Body of pancreas (tissue), 4 donors: ENCODE data around the gene CYTH1.

Experiments used
- CTCF ChIP-seq, 7 experiments: fragments of 450-650 bp in 4 of 7; fragments of 200-600 bp in 3 of 7; sonication (generic) in 3 of 7; IDR thresholded peaks; one replicate each; pipeline ENCODE4 v1.5.1; 2016 to 2019; ENCODE audit warnings: antibody characterized with exemption in 7 of 7
- POLR2A ChIP-seq, 3 donors: fragments of 450-650 bp; IDR thresholded peaks; one replicate each; pipeline ENCODE4 v1.6.1; 2016; ENCODE audit warnings: antibody characterized with exemption in 3 of 3, mild to moderate bottlenecking in 2 of 3

GRCh38 chr17:78791840-78792709 is 10.0 kb upstream of the CYTH1 start:
- TF ChIP-seq CTCF (IDR thresholded peaks at IDR 0.05) (no peak), POLR2A (IDR thresholded peaks at IDR 0.05) (no peak)
